Stimulated activated naive CD8-positive, alpha-beta T cell treated with anti-CD3 and anti-CD28 coated beads, Interleukin-15, Interleukin-2, amounts not matched to agents 100 ng/mL and 50 ng/mL, for 24 hours (primary cell): Measurements from ENCODE around the gene NCK2.

Source experiments
- H3K27ac Mint-ChIP-seq: one replicate; pipeline ENCODE4 v1.8.0; 2021; ENCODE audit warnings: mild to moderate bottlenecking, mixed read lengths
- H3K27me3 Mint-ChIP-seq: one replicate; pipeline ENCODE4 v1.8.0; 2021; ENCODE audit warnings: mixed read lengths
- H3K36me3 Mint-ChIP-seq: one replicate; pipeline ENCODE4 v1.8.0; 2021; ENCODE audit warnings: low read depth, mixed read lengths
- H3K4me1 Mint-ChIP-seq: one replicate; pipeline ENCODE4 v1.8.0; 2021; ENCODE audit warnings: low read depth, mixed read lengths
- H3K4me3 Mint-ChIP-seq: one replicate; pipeline ENCODE4 v1.8.0; 2021; ENCODE audit warnings: mild to moderate bottlenecking, mixed read lengths
- H3K9me3 Mint-ChIP-seq: one replicate; pipeline ENCODE4 v1.8.0; 2021; ENCODE audit warnings: mixed read lengths

NCK2 gene

DNA sequence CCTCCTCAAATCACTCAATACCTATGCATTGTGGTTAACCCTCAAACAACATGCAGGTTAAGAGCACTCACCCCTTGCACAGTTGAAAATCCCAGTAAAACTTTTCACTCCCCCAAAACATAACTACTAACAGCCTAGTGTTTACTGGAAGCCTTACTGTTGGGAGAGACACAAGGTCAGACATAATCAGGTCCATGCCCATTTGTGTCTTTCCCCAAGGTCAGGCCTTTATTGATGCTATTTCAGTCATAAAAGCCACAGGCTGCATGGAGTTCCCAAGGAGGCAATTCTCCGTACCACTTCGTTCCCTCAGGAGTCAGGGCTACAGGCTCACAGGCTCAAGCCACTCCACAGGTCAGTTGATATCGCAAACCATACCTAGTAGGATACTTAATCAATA is 180.2 kb downstream of the NCK2 start:
- H3K27ac Mint-ChIP-seq = no peak overlapping the region
- peaks cover 54% of the 10 kb centered on the region for H3K4me1 Mint-ChIP-seq
- H3K36me3 Mint-ChIP-seq = peaks cover 11% of the 10 kb centered on the region
- no peaks in the 10 kb centered on the region for H3K27me3 Mint-ChIP-seq
- no peak overlapping the region for H3K4me3 Mint-ChIP-seq
- H3K9me3 Mint-ChIP-seq = peaks cover 5% of the 10 kb centered on the region

- Mint-ChIP-seq H3K36me3 (peaks cover 11% of the 10 kb centered on the region), H3K9me3 (peaks cover 5% of the 10 kb centered on the region), H3K27ac (no peak overlapping the region), H3K4me3 (no peak overlapping the region), H3K27me3 (no peaks in the 10 kb centered on the region), H3K4me1 (peaks cover 56% of the 10 kb centered on the region)
Measured at GRCh38 chr2:105925390-105925789, 180.7 kb downstream of the NCK2 start.

GRCh38 chr2:105926960-105927678 is 182.4 kb downstream of the NCK2 start:
- H3K4me3 Mint-ChIP-seq = peak overlapping the region; percentile 28
- H3K4me1 Mint-ChIP-seq = peaks cover 55% of the 10 kb centered on the region
- H3K36me3 Mint-ChIP-seq = peaks cover 3% of the 10 kb centered on the region
- H3K27me3 Mint-ChIP-seq = no peaks in the 10 kb centered on the region
- peak overlapping the region; percentile 90 for H3K27ac Mint-ChIP-seq
- H3K9me3 Mint-ChIP-seq = peaks cover 3% of the 10 kb centered on the region

GRCh38 chr2:105928086-105928485 is 183.4 kb downstream of the NCK2 start:
- peak overlapping the region; percentile 90 for H3K27ac Mint-ChIP-seq
- H3K4me1 Mint-ChIP-seq = peaks cover 56% of the 10 kb centered on the region
- no peaks in the 10 kb centered on the region for H3K36me3 Mint-ChIP-seq
- H3K4me3 Mint-ChIP-seq = no peak overlapping the region
- no peaks in the 10 kb centered on the region for H3K9me3 Mint-ChIP-seq
- no peaks in the 10 kb centered on the region for H3K27me3 Mint-ChIP-seq

GRCh38 chr2:105928563-105928962 is 183.9 kb downstream of the NCK2 start:
- peak overlapping the region; percentile 37 for H3K27ac Mint-ChIP-seq
- H3K36me3 Mint-ChIP-seq = no peaks in the 10 kb centered on the region
- no peaks in the 10 kb centered on the region for H3K27me3 Mint-ChIP-seq
- no peak overlapping the region for H3K4me3 Mint-ChIP-seq
- H3K4me1 Mint-ChIP-seq = peaks cover 51% of the 10 kb centered on the region
- no peaks in the 10 kb centered on the region for H3K9me3 Mint-ChIP-seq

- Mint-ChIP-seq H3K9me3 (no peaks in the 10 kb centered on the region), H3K4me3 (no peak overlapping the region), H3K4me1 (peaks cover 47% of the 10 kb centered on the region), H3K36me3 (no peaks in the 10 kb centered on the region), H3K27ac (peak overlapping the region; percentile 37), H3K27me3 (no peaks in the 10 kb centered on the region)
Measured at GRCh38 chr2:105929516-105929915, 184.8 kb downstream of the NCK2 start.

DNA sequence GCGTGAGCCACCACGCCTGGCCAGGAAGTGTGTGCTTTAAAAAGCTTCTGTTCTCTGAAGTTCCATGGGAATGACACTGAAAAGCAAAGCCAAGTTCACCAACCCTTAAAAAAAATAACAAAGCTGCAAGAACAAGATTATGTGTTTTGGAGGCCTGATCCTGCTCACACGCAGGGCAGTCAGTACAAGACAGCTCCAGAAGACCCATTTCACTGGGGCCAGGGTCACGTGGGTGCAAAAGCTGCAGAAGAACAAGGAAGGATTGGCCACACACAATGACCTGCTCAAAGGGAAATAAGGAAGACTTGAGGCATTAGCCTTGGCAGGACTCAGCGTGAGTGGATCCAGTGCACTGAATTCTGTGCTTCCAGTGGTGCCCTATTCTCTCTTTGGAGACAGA is 187.9 kb downstream of the NCK2 start:
- Mint-ChIP-seq H3K4me1 (peaks cover 31% of the 10 kb centered on the region), H3K9me3 (no peaks in the 10 kb centered on the region), H3K36me3 (no peaks in the 10 kb centered on the region), H3K27ac (no peak overlapping the region), H3K4me3 (no peak overlapping the region), H3K27me3 (no peaks in the 10 kb centered on the region)

DNA sequence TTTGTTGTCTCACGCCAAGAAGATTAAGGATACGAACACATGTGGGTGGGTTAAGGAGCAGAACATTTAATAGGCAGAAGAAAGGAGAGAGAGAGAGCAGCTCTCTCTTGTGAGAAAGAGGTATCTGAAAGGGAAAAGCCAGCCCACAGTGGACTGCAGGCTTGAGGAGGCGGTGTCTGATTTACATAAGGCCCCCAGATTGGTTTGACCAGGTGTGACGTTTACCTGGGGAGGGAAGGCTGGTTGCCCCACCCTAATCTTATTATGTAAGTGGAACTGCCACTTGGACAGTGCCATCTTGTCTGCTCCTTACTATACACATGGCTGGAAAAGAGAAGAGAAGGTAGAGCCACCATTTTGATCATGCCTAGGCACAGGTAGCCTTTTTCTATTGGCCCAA is 189.2 kb downstream of the NCK2 start:
- no peak overlapping the region for H3K4me3 Mint-ChIP-seq
- no peaks in the 10 kb centered on the region for H3K36me3 Mint-ChIP-seq
- no peak overlapping the region for H3K27ac Mint-ChIP-seq
- H3K27me3 Mint-ChIP-seq = no peaks in the 10 kb centered on the region
- H3K9me3 Mint-ChIP-seq = no peaks in the 10 kb centered on the region
- H3K4me1 Mint-ChIP-seq = peaks cover 18% of the 10 kb centered on the region

- Mint-ChIP-seq H3K9me3 (peaks cover 3% of the 10 kb centered on the region), H3K36me3 (peaks cover 3% of the 10 kb centered on the region), H3K27ac (no peak overlapping the region), H3K4me3 (no peak overlapping the region), H3K4me1 (peaks cover 12% of the 10 kb centered on the region), H3K27me3 (no peaks in the 10 kb centered on the region)
Measured at GRCh38 chr2:105934467-105934866, 189.8 kb downstream of the NCK2 start.

DNA sequence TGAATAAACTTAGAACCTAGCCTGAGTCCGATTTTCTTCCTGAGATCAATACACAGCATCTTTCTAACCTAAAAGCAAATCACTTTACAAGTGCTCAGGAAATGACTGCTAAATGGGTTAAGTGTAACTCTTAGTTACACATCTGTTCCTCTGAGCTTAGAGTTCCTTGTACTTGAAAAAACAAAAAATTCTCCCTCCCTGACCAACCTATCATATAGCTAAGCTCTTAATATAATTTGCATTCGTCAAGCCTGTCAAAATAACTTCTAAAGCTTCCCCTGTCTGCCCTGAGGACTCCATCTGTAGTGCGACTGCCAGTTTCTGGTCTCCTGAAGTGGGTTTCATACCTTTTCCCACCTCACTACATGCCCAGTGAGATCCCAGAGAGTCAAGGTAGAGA is 190.4 kb downstream of the NCK2 start:
- Mint-ChIP-seq H3K4me3 (no peak overlapping the region), H3K27ac (no peak overlapping the region), H3K9me3 (peaks cover 5% of the 10 kb centered on the region), H3K36me3 (peaks cover 6% of the 10 kb centered on the region), H3K4me1 (peaks cover 7% of the 10 kb centered on the region), H3K27me3 (no peaks in the 10 kb centered on the region)

DNA sequence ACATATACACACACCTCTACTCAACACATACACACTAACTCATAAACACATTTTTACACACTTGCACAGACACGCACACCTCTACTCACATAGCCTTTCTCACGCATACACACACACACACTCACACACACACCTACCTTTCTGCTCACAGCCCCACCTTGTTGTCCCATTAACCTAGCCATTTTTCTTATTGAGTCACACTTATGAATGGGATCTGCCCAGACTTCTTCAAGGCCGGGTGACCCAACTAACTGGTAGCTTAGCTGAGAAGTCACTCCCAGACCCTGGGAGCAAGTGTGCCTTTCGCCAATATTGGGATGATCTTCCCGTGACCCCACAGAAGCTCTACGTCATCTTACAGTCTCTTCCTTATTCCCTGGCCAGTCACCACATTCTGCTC is 192.2 kb downstream of the NCK2 start:
- H3K4me1 Mint-ChIP-seq = peaks cover 4% of the 10 kb centered on the region
- H3K4me3 Mint-ChIP-seq = no peak overlapping the region
- H3K27me3 Mint-ChIP-seq = no peaks in the 10 kb centered on the region
- H3K9me3 Mint-ChIP-seq = peaks cover 10% of the 10 kb centered on the region
- H3K36me3 Mint-ChIP-seq = peaks cover 6% of the 10 kb centered on the region
- no peak overlapping the region for H3K27ac Mint-ChIP-seq

- H3K27ac Mint-ChIP-seq = no peak overlapping the region
- no peaks in the 10 kb centered on the region for H3K27me3 Mint-ChIP-seq
- peaks cover 3% of the 10 kb centered on the region for H3K4me1 Mint-ChIP-seq
- H3K9me3 Mint-ChIP-seq = peaks cover 10% of the 10 kb centered on the region
- H3K36me3 Mint-ChIP-seq = peaks cover 6% of the 10 kb centered on the region
- no peak overlapping the region for H3K4me3 Mint-ChIP-seq
Measured at GRCh38 chr2:105937498-105938097, 192.9 kb downstream of the NCK2 start.
